ENCODE measurements around the gene STRA8. TPM values are rescaled to one million over a fixed set of nuclear protein-coding genes. Genes with fewer than 3 reads are reported as not detected.
"Not testable (repeated sequence)": the region's sequence is repeated elsewhere in the genome, so short reads cannot be mapped to it uniquely, and the experiment has no call there.

The STRA8 gene
- total RNA-seq, 1 donor from 2014 or later: not detected

DNA sequence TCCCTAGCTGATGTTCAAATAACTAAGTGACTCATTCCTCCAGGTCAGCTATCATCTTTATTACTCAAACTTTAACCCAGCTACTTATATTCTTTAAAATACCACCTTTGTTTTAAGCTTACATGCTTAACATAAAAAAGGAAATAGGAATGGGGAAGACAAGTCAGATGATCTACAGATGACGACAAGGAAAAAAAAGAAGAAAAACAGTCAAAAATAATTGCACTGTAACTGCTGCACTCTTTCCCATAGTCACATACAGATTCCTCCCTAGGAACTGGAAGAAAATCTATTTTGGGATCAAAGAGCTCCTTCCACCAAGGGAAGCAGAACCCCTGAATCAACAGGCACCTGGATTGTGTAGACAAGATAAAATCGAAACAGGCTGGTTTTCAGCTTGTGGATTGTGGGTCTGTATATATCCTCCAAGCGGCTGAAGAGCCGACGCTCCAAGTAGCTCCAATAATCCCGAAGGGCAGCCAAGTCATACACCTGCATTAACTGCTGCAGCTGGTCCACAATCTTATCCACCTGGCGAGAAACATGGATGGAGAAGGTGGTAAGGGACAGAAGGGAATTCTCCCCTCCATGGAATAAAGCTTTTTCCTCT is 24.3 kb upstream of the STRA8 start:
- H3K4me3 ChIP-seq: peak overlapping the region in 1 of 2 donors; percentile 2
- no peak overlapping the region for H3K27ac ChIP-seq
- TF ChIP-seq, protein P1, sequence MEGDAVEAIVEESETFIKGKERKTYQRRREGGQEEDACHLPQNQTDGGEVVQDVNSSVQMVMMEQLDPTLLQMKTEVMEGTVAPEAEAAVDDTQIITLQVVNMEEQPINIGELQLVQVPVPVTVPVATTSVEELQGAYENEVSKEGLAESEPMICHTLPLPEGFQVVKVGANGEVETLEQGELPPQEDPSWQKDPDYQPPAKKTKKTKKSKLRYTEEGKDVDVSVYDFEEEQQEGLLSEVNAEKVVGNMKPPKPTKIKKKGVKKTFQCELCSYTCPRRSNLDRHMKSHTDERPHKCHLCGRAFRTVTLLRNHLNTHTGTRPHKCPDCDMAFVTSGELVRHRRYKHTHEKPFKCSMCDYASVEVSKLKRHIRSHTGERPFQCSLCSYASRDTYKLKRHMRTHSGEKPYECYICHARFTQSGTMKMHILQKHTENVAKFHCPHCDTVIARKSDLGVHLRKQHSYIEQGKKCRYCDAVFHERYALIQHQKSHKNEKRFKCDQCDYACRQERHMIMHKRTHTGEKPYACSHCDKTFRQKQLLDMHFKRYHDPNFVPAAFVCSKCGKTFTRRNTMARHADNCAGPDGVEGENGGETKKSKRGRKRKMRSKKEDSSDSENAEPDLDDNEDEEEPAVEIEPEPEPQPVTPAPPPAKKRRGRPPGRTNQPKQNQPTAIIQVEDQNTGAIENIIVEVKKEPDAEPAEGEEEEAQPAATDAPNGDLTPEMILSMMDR (IDR thresholded peaks at IDR 0.05): no peak
- no peak for DNase-seq (ENCODE audit: low spot score in 2 of 2)
- no peaks in the 10 kb centered on the region for H3K27me3 ChIP-seq
- H3K4me1 ChIP-seq: peaks cover 0 to 21% of the 10 kb centered on the region in 2 donors
- intact Hi-C loops (cut with DNase I): no loop called here
- H3K9me3 ChIP-seq: no peaks in the 10 kb centered on the region
- H3K36me3 ChIP-seq: peaks cover 0 to 11% of the 10 kb centered on the region in 2 donors

DNA sequence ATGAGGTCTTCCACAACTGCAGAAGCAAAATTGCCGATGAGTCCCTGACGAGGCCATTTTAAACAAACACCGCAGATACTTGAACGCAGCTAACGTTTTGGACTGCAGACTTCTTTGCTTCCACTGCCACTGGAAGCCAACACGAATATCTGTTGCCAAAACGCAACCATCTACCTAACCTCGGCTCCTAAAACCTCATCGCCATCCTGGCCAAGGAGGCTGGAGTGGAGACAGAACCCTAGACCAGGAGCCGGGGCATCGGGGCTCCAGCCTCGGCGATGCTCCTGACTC is 22.8 kb upstream of the STRA8 start:
- intact Hi-C loops (cut with DNase I): loop anchor here (1.0 to 5.0 kb wide), 9 partner anchors 41 to 779 kb away; partner anchors contain the start of genes BPGM, CYREN, FAM180A and NUP205
- Histone ChIP-seq H3K27ac (peak overlapping the region; percentile 93 to 94), H3K36me3 (peaks cover 0 to 7% of the 10 kb centered on the region in 2 donors), H3K4me3 (peak overlapping the region; percentile 77 to 87), H3K9me3 (no peaks in the 10 kb centered on the region), H3K27me3 (no peaks in the 10 kb centered on the region), H3K4me1 (peaks cover 0 to 19% of the 10 kb centered on the region in 2 donors)
- no peak for DNase-seq (ENCODE audit: low spot score in 2 of 2)
- TF ChIP-seq, protein P1 (IDR thresholded peaks at IDR 0.05): no peak

DNA sequence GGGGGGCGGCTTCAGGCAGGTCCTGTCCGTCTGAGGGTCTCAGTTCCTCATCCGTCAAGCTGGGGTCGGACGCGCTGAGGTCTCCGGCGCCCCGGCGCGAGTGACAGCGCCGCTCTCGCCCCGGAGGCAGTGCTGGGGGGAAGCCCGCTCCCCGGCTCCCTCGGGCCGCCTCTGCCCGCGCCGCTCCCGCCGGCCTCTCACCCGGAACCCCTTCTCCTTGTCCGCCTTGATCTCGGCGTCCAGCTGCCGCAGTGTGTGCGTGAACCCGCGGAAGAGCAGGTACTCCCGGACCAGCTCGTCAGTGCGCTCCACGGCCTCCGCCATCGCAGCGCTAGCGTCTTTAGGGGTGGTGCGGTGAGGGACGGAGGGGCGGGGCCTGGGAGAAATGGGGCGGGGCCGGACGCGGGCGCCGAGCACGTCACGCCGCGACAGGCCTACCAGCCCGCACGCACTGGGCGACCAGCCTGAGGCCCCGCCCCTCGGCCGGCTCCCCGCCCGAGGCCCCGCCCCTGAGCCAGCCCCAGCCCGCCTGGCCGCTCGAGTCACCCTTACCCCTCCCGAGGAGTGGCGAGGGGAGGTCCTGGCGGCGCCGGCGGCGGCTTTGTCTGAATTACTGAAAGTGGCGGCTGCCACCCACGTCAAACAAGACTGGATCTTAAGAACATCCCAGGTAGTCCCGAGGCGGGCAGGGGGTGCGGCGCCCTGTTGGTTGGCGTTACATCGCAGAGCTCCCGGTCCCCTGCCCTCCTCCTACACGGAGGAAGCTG is 22.3 kb upstream of the STRA8 start, which contains the start of gene WDR91:
Gene WDR91 (minus strand): TSS at position 348 of the 767 bp plus-strand sequence. CDS start 24 bp downstream, at position 324.
- DNase-seq (ENCODE audit: low spot score in 2 of 2): peak; percentile 89 to 98
- Histone ChIP-seq H3K27me3 (no peaks in the 10 kb centered on the region), H3K27ac (peak within 1 kb of the TSS; percentile 93 to 94), H3K4me3 (peak within 1 kb of the TSS; percentile 77 to 87), H3K9me3 (no peaks in the 10 kb centered on the region), H3K36me3 (peaks cover 0 to 4% of the 10 kb centered on the region in 2 donors), H3K4me1 (peaks cover 0 to 19% of the 10 kb centered on the region in 2 donors)
- intact Hi-C loops (cut with DNase I): loop anchor here (1.0 to 5.0 kb wide), 9 partner anchors 41 to 779 kb away; partner anchors contain the start of genes BPGM, CYREN, FAM180A and NUP205
- TF ChIP-seq, protein P1 (IDR thresholded peaks at IDR 0.05): no peak

DNA sequence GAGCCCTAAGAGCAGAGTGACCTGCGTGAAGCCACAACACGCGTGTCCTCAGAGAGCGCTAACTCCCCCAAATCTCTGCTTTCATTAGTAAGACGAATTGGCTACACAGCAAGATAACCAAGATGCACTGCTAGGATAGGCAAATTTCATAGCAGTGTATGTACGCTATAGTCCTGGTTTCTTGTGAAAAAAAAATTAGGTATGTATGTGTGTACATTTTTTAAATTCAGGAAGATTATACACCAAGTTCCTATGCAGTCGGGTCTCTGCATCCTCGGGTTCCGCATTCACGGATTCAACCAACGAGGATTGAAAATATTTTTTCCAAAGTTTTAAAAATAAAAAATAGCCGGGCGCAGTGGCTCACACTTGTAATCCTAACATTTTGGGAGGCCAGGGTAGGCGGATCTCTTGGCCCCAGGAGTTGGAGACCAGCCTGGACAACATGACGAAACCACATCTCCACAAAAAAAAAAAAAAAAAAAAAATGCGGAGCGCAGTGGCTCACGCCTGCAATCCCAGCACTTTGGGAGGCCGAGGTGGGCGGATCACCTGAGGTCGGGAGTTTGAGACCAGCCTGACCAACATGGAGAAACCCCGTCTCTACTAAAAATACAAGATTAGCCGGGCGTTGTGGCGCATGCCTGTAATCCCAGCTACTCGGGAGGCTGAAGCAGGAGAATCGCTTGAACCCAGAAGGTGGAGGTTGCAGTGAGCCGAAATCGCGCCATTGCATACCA is 21.5 kb upstream of the STRA8 start:
- not testable (repeated sequence) for H3K36me3 ChIP-seq, H3K9me3 ChIP-seq, H3K27me3 ChIP-seq
- peak overlapping the region; percentile 93 to 94 for H3K27ac ChIP-seq
- peaks cover 0 to 19% of the 10 kb centered on the region in 2 donors for H3K4me1 ChIP-seq
- DNase-seq (ENCODE audit: low spot score in 2 of 2): peak in 1 of 2 donors; percentile 84
- peak overlapping the region; percentile 77 to 87 for H3K4me3 ChIP-seq
- intact Hi-C loops (cut with DNase I): loop anchor here (1.0 to 5.0 kb wide), 9 partner anchors 41 to 780 kb away; partner anchors contain the start of genes BPGM, CYREN, FAM180A and NUP205

DNA sequence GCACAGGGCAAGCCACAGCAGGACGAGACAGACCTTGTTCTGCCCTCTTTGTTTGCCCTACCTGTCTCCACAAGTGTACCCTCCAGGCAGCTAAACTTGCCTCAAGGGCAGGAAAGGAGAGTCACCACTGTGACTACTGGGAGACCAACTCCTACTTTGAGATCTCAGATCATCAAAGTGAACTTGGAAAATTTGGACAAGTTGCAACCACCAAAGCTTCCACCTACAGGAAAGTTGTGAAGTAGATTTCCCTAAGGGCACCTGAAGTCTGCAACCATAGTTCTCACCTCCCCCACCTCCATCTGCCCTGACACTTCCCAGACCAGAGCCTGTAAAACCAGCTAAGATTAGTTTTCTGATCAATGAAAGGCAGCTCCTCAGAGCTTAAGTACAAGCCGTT is 19.8 kb upstream of the STRA8 start:
- intact Hi-C loops (cut with DNase I): loop anchor here (5.0 kb wide), 4 partner anchors 293 to 782 kb away; partner anchors contain the start of genes FAM180A and STMP1
- TF ChIP-seq, protein P1 (IDR thresholded peaks at IDR 0.05): no peak
- no peak for DNase-seq (ENCODE audit: low spot score in 2 of 2)
- Histone ChIP-seq H3K4me1 (peaks cover 0 to 13% of the 10 kb centered on the region in 2 donors), H3K27ac (no peak overlapping the region), H3K9me3 (no peaks in the 10 kb centered on the region), H3K4me3 (no peak overlapping the region), H3K27me3 (no peaks in the 10 kb centered on the region), H3K36me3 (no peaks in the 10 kb centered on the region)
